GM23248 (cell line): ENCODE results near the gene QSOX2. TPM values are rescaled to one million over a fixed set of nuclear protein-coding genes. Genes with fewer than 3 reads are reported as not detected.

Experiments used
- DNase-seq: peaks from one replicate; pipeline ENCODE4 v3.0.0-alpha.2; 2015
- H2AFZ ChIP-seq: fragments of 200-600 bp; sonication (generic); 2 replicates; pipeline ENCODE4 v1.6.1; 2016; ENCODE audit warnings: antibody characterized with exemption
- H3F3A ChIP-seq: fragments of 200-600 bp; sonication (generic); 2 replicates; pipeline ENCODE4 v1.6.1; 2016; ENCODE audit warnings: mild to moderate bottlenecking, antibody characterized with exemption, mixed run types; ENCODE audit not compliant: insufficient read depth
- H3K27ac ChIP-seq: fragments of 200-600 bp; sonication (generic); 2 replicates; pipeline ENCODE4 v1.5.1; 2016; ENCODE audit warnings: mild to moderate bottlenecking
- H3K27me3 ChIP-seq: fragments of 200-600 bp; sonication (generic); replicated peaks from 2 replicates; pipeline ENCODE4 v1.6.1; 2016; ENCODE audit warnings: mild to moderate bottlenecking; ENCODE audit not compliant: insufficient read depth
- H3K36me3 ChIP-seq: fragments of 200-600 bp; sonication (generic); 2 replicates; pipeline ENCODE4 v1.6.1; 2016; ENCODE audit warnings: low read depth, mild to moderate bottlenecking
- H3K4me1 ChIP-seq: fragments of 200-600 bp; sonication (generic); 2 replicates; pipeline ENCODE4 v1.6.1; 2016; ENCODE audit warnings: mild to moderate bottlenecking; ENCODE audit not compliant: insufficient read depth
- H3K4me2 ChIP-seq: fragments of 200-600 bp; sonication (generic); one replicate; pipeline ENCODE4 v1.6.1; 2016; ENCODE audit warnings: mild to moderate bottlenecking; ENCODE audit not compliant: unreplicated experiment
- H3K4me3 ChIP-seq: fragments of 200-600 bp; sonication (generic); 2 replicates; pipeline ENCODE4 v1.5.1; 2016; ENCODE audit warnings: mild to moderate bottlenecking
- H3K79me2 ChIP-seq: fragments of 200-600 bp; sonication (generic); 2 replicates; pipeline ENCODE4 v1.6.1; 2016; ENCODE audit warnings: mild to moderate bottlenecking; ENCODE audit not compliant: insufficient read depth
- H3K9ac ChIP-seq: fragments of 200-600 bp; sonication (generic); 2 replicates; pipeline ENCODE4 v1.6.1; 2016; ENCODE audit warnings: mild to moderate bottlenecking
- H3K9me2 ChIP-seq: fragments of 200-600 bp; sonication (generic); 2 replicates; pipeline ENCODE4 v1.6.1; 2016; ENCODE audit warnings: mixed run types, mild to moderate bottlenecking, moderate library complexity; ENCODE audit not compliant: insufficient read depth
- H3K9me3 ChIP-seq: fragments of 200-600 bp; sonication (generic); one replicate; pipeline ENCODE4 v1.6.1; 2017; ENCODE audit warnings: low read depth
- H4K20me1 ChIP-seq: fragments of 200-600 bp; sonication (generic); 2 replicates; pipeline ENCODE4 v1.6.0; 2016; ENCODE audit not compliant: insufficient read depth
- EZH2 ChIP-seq: fragments of 200-600 bp; sonication (generic); IDR thresholded peaks from 2 replicates; pipeline ENCODE4 v1.6.1; 2018; ENCODE audit warnings: antibody characterized with exemption, mild to moderate bottlenecking; ENCODE audit not compliant: insufficient read depth, poor library complexity, severe bottlenecking
- EZH2phosphoT487 ChIP-seq: fragments of 200-600 bp; sonication (generic); IDR thresholded peaks from 2 replicates; pipeline ENCODE4 v1.6.1; 2018; ENCODE audit warnings: antibody characterized with exemption, moderate library complexity, mild to moderate bottlenecking, low read depth; ENCODE audit not compliant: insufficient read depth
- WGBS, 2 experiments: methylation state at CpG; one replicate each; pipeline ENCODE4 v1.1.6; 2015 to 2017; ENCODE audit warnings: low lambda C conversion rate in 2 of 2, low coverage in 1 of 2; ENCODE audit errors: missing lambda C conversion rate in 2 of 2; 5-methylcytosine and 5-hydroxymethylcytosine counted together
- in situ Hi-C: fragments of 300-500 bp; cut with MboI; formaldehyde crosslinking; loops from 2 replicates; pipeline ENCODE4 v1.15.0; 2020
- polyA plus RNA-seq: library from polyadenylated mRNA; unstranded; fragments of >200 nt; fragmentation: Nextera tagmentation; extraction: Ambion mirVana; gene quantifications from 2 replicates; pipeline ENCODE4 v1.2.1, GENCODE V29; 2016
- total RNA-seq: library from RNA; depleted of rRNA; stranded (reverse); fragments of >200 nt; shearing (Covaris generic); gene quantifications from 2 replicates; pipeline ENCODE4 v1.2.3, GENCODE V29; 2014

Gene QSOX2
- total and polyA plus RNA-seq, 2 experiments from 2014 or later: 1.9 to 11.7 TPM

- H3K4me2 ChIP-seq: no peak overlapping the region
- H3K9ac ChIP-seq: no peak overlapping the region
- TF ChIP-seq EZH2: no peak
- TF ChIP-seq EZH2phosphoT487: no peak
- no peak overlapping the region for H2AFZ ChIP-seq
- no peaks in the 10 kb centered on the region for H3K36me3 ChIP-seq
- no peak for DNase-seq
- no peaks in the 10 kb centered on the region for H3K9me2 ChIP-seq
- no peaks in the 10 kb centered on the region for H4K20me1 ChIP-seq
- peaks cover 4% of the 10 kb centered on the region; the same call in 1 of the 2 replicates for H3F3A ChIP-seq
- in situ Hi-C loops: no loop called here
- H3K9me3 ChIP-seq: no peaks in the 10 kb centered on the region
- WGBS, 2 experiments: 81 to 84% methylated on average over 19 to 31 of the region's 31 CpGs
- H3K79me2 ChIP-seq: no peaks in the 10 kb centered on the region
- peaks cover 19% of the 10 kb centered on the region; the same call in 1 of the 2 replicates for H3K27me3 ChIP-seq
- no peak overlapping the region for H3K4me3 ChIP-seq
- no peak overlapping the region for H3K27ac ChIP-seq
- no peaks in the 10 kb centered on the region for H3K4me1 ChIP-seq
These were observed 44.9 kb upstream of the QSOX2 start for GRCh38 chr9:136290508-136291000.

GRCh38 chr9:136289651-136290507 is 44.3 kb upstream of the QSOX2 start:
- no peaks in the 10 kb centered on the region for H3K9me2 ChIP-seq
- H4K20me1 ChIP-seq: no peaks in the 10 kb centered on the region
- no peaks in the 10 kb centered on the region for H3K79me2 ChIP-seq
- in situ Hi-C loops: no loop called here
- no peak overlapping the region for H3K4me2 ChIP-seq
- H3K9me3 ChIP-seq: no peaks in the 10 kb centered on the region
- 79 to 86% methylated on average over 24 to 30 of the region's 30 CpGs for WGBS, 2 experiments
- H3K27ac ChIP-seq: no peak overlapping the region
- H3K4me3 ChIP-seq: no peak overlapping the region
- no peak overlapping the region for H3K9ac ChIP-seq
- no peaks in the 10 kb centered on the region for H3K36me3 ChIP-seq
- TF ChIP-seq EZH2 (no peak), EZH2phosphoT487 (no peak)
- peaks cover 4% of the 10 kb centered on the region; the same call in 1 of the 2 replicates for H3F3A ChIP-seq
- no peaks in the 10 kb centered on the region for H3K4me1 ChIP-seq
- H3K27me3 ChIP-seq: peaks cover 19% of the 10 kb centered on the region; the same call in 1 of the 2 replicates
- H2AFZ ChIP-seq: no peak overlapping the region
- DNase-seq: no peak

GRCh38 chr9:136287960-136288753 is 42.5 kb upstream of the QSOX2 start:
- Histone ChIP-seq H3F3A (peaks cover under 1% of the 10 kb centered on the region; the same call in 1 of the 2 replicates), H3K36me3 (no peaks in the 10 kb centered on the region), H3K4me1 (no peaks in the 10 kb centered on the region), H3K27ac (no peak overlapping the region), H3K4me3 (no peak overlapping the region), H2AFZ (no peak overlapping the region), H3K9me3 (no peaks in the 10 kb centered on the region), H3K9ac (no peak overlapping the region), H3K27me3 (peaks cover 19% of the 10 kb centered on the region; the same call in 1 of the 2 replicates), H4K20me1 (no peaks in the 10 kb centered on the region), H3K9me2 (no peaks in the 10 kb centered on the region), H3K4me2 (no peak overlapping the region), H3K79me2 (no peaks in the 10 kb centered on the region)
- TF ChIP-seq EZH2phosphoT487 (no peak), EZH2 (no peak)
- WGBS, 2 experiments: 29 to 30% methylated on average over 15 to 21 of the region's 21 CpGs
- DNase-seq: no peak
- in situ Hi-C loops: no loop called here

GRCh38 chr9:136286987-136287379 is 41.4 kb upstream of the QSOX2 start:
- H2AFZ ChIP-seq: no peak overlapping the region
- in situ Hi-C loops: no loop called here
- TF ChIP-seq EZH2: no peak
- no peak for TF ChIP-seq EZH2phosphoT487

More at GRCh38 chr9:136286987-136287379, 41.4 kb upstream of the QSOX2 start:
- no peaks in the 10 kb centered on the region for H3K9me2 ChIP-seq
- H3K9me3 ChIP-seq: no peaks in the 10 kb centered on the region
- H3K9ac ChIP-seq: no peak overlapping the region
- no peaks in the 10 kb centered on the region for H4K20me1 ChIP-seq
- H3K4me3 ChIP-seq: no peak overlapping the region
- no peaks in the 10 kb centered on the region for H3K4me1 ChIP-seq
- WGBS, 2 experiments: 68 to 71% methylated on average over 11 to 13 of the region's 13 CpGs
- no peak overlapping the region for H3K4me2 ChIP-seq
- peaks cover 16% of the 10 kb centered on the region; the same call in 1 of the 2 replicates for H3K27me3 ChIP-seq
- no peak overlapping the region for H3K27ac ChIP-seq
- no peaks in the 10 kb centered on the region for H3K36me3 ChIP-seq
- no peaks in the 10 kb centered on the region for H3K79me2 ChIP-seq
- DNase-seq: no peak
- no peaks in the 10 kb centered on the region for H3F3A ChIP-seq
